Epithelial cell of proximal tubule (primary cell): Measurements from ENCODE around the gene SLITRK5. TPM values are rescaled to one million over a fixed set of nuclear protein-coding genes. Genes with fewer than 3 reads are reported as not detected.
A peak's percentile ranks its signal among the peaks of the same experiment; 100 is the strongest.

Experiments
- DNase-seq: peaks from one replicate; pipeline ENCODE4 v3.0.0-alpha.2; 2011; ENCODE audit warnings: low read depth
- H3K4me3 ChIP-seq: 2 replicates; pipeline ENCODE4 v1.5.1; 2011; ENCODE audit warnings: low read depth, mild to moderate bottlenecking, low read length
- CTCF ChIP-seq: conservative IDR thresholded peaks from 2 replicates; pipeline ENCODE4 v1.5.1; 2012; ENCODE audit warnings: low read depth, mild to moderate bottlenecking, low read length
- total RNA-seq: library from RNA; depleted of rRNA; stranded (reverse); fragments of >200 nt; gene quantifications from 2 replicates; pipeline ENCODE4 v1.2.3, GENCODE V29; 2015

Gene SLITRK5
- under 0.01 TPM in 1 of 2 replicates, not detected in the other for total RNA-seq

GRCh38 chr13:87671031-87671752 lies at the start of gene SLITRK5:
TSS of gene SLITRK5 (plus strand) at chr13:87671371. CDS start at chr13:87675389, 4,018 bp downstream.
- DNase-seq = peak; percentile 39
- TF ChIP-seq CTCF = peak; percentile 82
- H3K4me3 ChIP-seq = peak within 1 kb of the TSS; percentile 62

GRCh38 chr13:87622971-87623370 lies 48.2 kb upstream of the SLITRK5 start:
- DNase-seq = no peak
- no peak overlapping the region for H3K4me3 ChIP-seq
- no peak for TF ChIP-seq CTCF

GRCh38 chr13:87656306-87656705 lies 14.9 kb upstream of the SLITRK5 start:
- peak; percentile 25 for DNase-seq
- no peak overlapping the region for H3K4me3 ChIP-seq
- TF ChIP-seq CTCF = no peak

GRCh38 chr13:87661471-87661870 lies 9.7 kb upstream of the SLITRK5 start:
- TF ChIP-seq CTCF = no peak
- peak; percentile 52 for DNase-seq
- no peak overlapping the region for H3K4me3 ChIP-seq

GRCh38 chr13:87666831-87667230 lies 4.3 kb upstream of the SLITRK5 start:
- no peak overlapping the region for H3K4me3 ChIP-seq
- TF ChIP-seq CTCF = no peak

GRCh38 chr13:87667686-87668085 lies 3.5 kb upstream of the SLITRK5 start:
- DNase-seq = no peak
- no peak for TF ChIP-seq CTCF
- no peak overlapping the region for H3K4me3 ChIP-seq

More at GRCh38 chr13:87666831-87667230, 4.3 kb upstream of the SLITRK5 start:
- DNase-seq = no peak
